ENCODE data around the gene TNIK. TPM values are rescaled to one million over a fixed set of nuclear protein-coding genes. Genes with fewer than 3 reads are reported as not detected.

Gene TNIK
- total RNA-seq, 1 donor from 2014 or later: 38.1 TPM

- Mint-ChIP-seq H3K27me3 (peaks cover 20% of the 10 kb centered on the region), H3K4me1 (ENCODE audit: unreplicated experiment) (peaks cover 12% of the 10 kb centered on the region), H3K9me3 (peaks cover 5% of the 10 kb centered on the region), H3K27ac (no peak overlapping the region), H3K4me3 (no peak overlapping the region), H3K36me3 (peaks cover 21% of the 10 kb centered on the region)
- DNase-seq (ENCODE audit: extremely low spot score, unreplicated experiment): no peak
- TF ChIP-seq, protein P1, sequence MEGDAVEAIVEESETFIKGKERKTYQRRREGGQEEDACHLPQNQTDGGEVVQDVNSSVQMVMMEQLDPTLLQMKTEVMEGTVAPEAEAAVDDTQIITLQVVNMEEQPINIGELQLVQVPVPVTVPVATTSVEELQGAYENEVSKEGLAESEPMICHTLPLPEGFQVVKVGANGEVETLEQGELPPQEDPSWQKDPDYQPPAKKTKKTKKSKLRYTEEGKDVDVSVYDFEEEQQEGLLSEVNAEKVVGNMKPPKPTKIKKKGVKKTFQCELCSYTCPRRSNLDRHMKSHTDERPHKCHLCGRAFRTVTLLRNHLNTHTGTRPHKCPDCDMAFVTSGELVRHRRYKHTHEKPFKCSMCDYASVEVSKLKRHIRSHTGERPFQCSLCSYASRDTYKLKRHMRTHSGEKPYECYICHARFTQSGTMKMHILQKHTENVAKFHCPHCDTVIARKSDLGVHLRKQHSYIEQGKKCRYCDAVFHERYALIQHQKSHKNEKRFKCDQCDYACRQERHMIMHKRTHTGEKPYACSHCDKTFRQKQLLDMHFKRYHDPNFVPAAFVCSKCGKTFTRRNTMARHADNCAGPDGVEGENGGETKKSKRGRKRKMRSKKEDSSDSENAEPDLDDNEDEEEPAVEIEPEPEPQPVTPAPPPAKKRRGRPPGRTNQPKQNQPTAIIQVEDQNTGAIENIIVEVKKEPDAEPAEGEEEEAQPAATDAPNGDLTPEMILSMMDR (conservative IDR thresholded peaks at IDR 0.05): no peak
These were observed 302.2 kb downstream of the TNIK start for GRCh38 chr3:171157980-171158379.

GRCh38 chr3:171157286-171157685 is 302.9 kb downstream of the TNIK start:
- peaks cover 17% of the 10 kb centered on the region for H3K36me3 Mint-ChIP-seq
- no peak overlapping the region for H3K27ac Mint-ChIP-seq
- peaks cover 21% of the 10 kb centered on the region for H3K27me3 Mint-ChIP-seq
- TF ChIP-seq, protein P1 (conservative IDR thresholded peaks at IDR 0.05): no peak
- H3K4me1 Mint-ChIP-seq (ENCODE audit: unreplicated experiment): peaks cover 12% of the 10 kb centered on the region
- no peak for DNase-seq (ENCODE audit: extremely low spot score, unreplicated experiment)
- no peak overlapping the region for H3K4me3 Mint-ChIP-seq
- peaks cover 6% of the 10 kb centered on the region for H3K9me3 Mint-ChIP-seq

DNA sequence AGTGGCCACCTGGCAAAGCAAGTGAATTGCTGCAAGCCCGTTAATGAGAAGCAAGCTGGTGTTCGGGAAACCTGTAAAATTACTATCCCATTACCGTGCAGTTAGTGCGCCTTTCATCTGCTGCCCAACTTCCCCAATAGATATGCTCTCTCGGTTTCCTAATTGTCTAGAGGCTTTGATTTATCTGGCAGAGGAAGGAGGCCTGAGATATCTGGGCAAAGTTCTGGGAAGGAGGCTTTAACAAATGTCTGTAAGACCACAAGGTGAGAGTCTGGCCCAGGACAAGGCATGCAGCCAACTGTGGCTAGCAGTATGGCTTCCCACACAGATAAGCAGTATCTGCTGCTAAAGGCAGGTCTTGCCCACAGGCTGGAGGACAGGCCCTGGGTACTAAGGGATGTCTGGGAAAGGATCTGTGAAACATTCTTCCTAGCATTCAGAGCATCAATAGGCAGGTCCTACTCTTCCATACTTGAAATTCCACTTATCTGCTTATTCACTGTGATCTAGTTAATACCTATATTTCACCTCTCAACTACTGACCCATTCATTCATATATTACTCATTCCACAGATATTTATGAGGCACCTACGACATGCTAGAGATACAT is 303.7 kb downstream of the TNIK start:
- peaks cover 21% of the 10 kb centered on the region for H3K27me3 Mint-ChIP-seq
- H3K4me1 Mint-ChIP-seq (ENCODE audit: unreplicated experiment): peaks cover 12% of the 10 kb centered on the region
- no peak for DNase-seq (ENCODE audit: extremely low spot score, unreplicated experiment)
- no peak overlapping the region for H3K4me3 Mint-ChIP-seq
- no peak overlapping the region for H3K27ac Mint-ChIP-seq
- peaks cover 17% of the 10 kb centered on the region for H3K36me3 Mint-ChIP-seq
- H3K9me3 Mint-ChIP-seq: peaks cover 6% of the 10 kb centered on the region
- TF ChIP-seq, protein P1 (conservative IDR thresholded peaks at IDR 0.05): no peak

GRCh38 chr3:171155122-171155700 is 305.0 kb downstream of the TNIK start:
- Mint-ChIP-seq H3K4me3 (no peak overlapping the region), H3K27ac (no peak overlapping the region), H3K9me3 (peaks cover 6% of the 10 kb centered on the region), H3K4me1 (ENCODE audit: unreplicated experiment) (peaks cover 15% of the 10 kb centered on the region), H3K36me3 (peaks cover 17% of the 10 kb centered on the region), H3K27me3 (peaks cover 21% of the 10 kb centered on the region)
- DNase-seq (ENCODE audit: extremely low spot score, unreplicated experiment): no peak
- TF ChIP-seq, protein P1 (conservative IDR thresholded peaks at IDR 0.05): no peak

DNA sequence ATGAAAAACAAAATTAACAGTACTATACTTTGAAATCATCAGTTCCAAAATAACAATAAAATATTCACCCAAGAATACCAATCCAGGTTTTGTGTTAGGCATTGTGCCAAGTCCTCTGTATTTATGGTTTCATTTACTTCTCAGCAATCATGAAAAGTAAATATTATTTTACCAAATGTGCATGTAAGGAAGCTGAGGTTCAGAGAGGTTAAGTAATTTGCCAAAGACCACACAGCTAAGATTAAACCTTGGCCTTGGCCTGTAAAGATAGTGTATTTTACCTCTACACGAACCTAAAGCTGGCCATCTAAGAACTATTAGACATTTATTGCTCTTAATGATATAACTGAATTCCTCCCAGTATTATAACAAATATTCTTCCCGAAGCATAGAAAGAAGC is 309.3 kb downstream of the TNIK start:
- TF ChIP-seq, protein P1 (conservative IDR thresholded peaks at IDR 0.05): no peak
- H3K36me3 Mint-ChIP-seq: peaks cover 14% of the 10 kb centered on the region
- no peak for DNase-seq (ENCODE audit: extremely low spot score, unreplicated experiment)

More for the DNA sequence above, 309.3 kb downstream of the TNIK start:
- Mint-ChIP-seq H3K27me3 (peaks cover 6% of the 10 kb centered on the region), H3K9me3 (peaks cover 6% of the 10 kb centered on the region), H3K4me3 (no peak overlapping the region), H3K4me1 (ENCODE audit: unreplicated experiment) (peaks cover 3% of the 10 kb centered on the region), H3K27ac (no peak overlapping the region)
